GM21381 (cell line): Measurements from ENCODE around the gene SH3TC1.

Experiments
- ATAC-seq: cut with Tn5 transposase; IDR thresholded peaks from one replicate; pipeline ENCODE4 v1.9.1; 2021; ENCODE audit warnings: mild to moderate bottlenecking, moderate library complexity; ENCODE audit not compliant: unreplicated experiment

SH3TC1 gene

GRCh38 chr4:8198906-8199593 lies at the start of gene SH3TC1:
Gene SH3TC1, plus strand, starts transcription at chr4:8199290. Its CDS starts 5,905 bp downstream, at chr4:8205195.
- peak; percentile 75 for ATAC-seq

GRCh38 chr4:8149664-8150063 lies 49.4 kb upstream of the SH3TC1 start:
- ATAC-seq, result no peak

DNA sequence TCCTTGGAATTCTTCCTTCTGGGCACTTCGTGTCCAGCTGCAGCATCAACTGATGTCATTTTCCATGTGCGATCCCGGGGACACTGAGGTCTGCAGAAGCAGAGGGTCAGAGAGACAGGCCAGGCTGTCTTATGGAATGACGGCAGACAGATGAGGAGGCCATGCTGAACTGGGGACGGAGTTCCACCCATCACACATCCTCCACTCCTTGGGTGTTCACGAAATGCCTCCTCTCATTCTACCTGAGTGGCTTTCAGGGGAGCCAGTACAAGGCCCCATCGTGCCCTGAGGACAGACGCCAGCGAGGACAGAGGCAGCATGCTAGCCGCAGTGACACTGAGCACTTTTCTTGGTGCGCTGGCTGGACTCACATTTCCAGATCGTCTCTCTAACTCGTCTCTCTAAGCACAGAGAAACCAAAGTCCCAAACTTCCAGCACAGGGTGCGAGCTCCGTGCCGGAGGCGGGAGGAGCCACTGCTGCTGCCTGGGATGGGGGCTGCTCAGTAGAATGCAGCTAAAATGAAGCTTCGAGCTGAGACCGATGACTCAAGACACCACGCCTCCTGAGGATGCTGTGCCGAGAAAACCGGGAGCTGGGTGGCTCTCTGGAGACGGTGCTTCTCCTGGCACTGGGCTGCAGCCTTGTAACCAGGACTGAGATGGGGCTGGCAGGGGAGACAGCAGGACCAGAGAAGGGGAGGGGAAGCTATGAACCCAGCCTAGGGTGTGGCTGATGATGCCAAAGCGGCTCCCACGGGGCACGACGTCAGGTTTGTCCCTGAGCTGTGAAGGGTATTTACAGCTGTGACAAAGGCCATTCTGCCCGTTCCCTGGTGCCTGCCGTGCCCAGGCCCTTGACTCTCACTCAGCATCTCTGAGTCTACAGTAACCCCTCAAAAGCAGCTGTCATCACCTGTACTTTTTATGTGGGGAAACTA lies 48.7 kb upstream of the SH3TC1 start:
- no peak for ATAC-seq

GRCh38 chr4:8151165-8151650 lies 47.9 kb upstream of the SH3TC1 start:
- ATAC-seq, result no peak

- no peak for ATAC-seq
Measured at GRCh38 chr4:8152090-8152864, 46.8 kb upstream of the SH3TC1 start.

DNA sequence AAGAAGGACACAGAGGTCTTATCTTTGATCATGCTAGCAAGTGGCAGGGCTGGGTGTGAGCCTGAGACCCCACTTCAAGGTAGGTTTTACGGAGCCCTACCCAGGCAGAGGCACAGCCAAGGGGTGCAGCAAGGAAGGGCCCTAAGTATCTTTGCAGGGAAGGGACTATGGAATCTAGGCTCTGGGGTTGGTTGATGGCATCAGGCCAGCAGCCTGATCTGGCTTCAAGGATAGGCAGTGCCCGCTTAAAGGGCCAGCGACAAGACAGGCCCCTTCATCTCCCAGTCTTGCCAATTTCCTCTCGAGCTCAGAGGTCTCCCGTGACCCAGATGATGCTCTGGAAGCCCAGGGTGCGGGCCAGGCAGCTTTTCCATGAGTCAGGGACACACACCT lies 46.2 kb upstream of the SH3TC1 start:
- ATAC-seq, result no peak

- ATAC-seq, result no peak
Measured at GRCh38 chr4:8153441-8153840, 45.6 kb upstream of the SH3TC1 start.

GRCh38 chr4:8155048-8155447 lies 44.0 kb upstream of the SH3TC1 start:
- ATAC-seq, result no peak

GRCh38 chr4:8155660-8156421 lies 43.2 kb upstream of the SH3TC1 start:
- no peak for ATAC-seq

DNA sequence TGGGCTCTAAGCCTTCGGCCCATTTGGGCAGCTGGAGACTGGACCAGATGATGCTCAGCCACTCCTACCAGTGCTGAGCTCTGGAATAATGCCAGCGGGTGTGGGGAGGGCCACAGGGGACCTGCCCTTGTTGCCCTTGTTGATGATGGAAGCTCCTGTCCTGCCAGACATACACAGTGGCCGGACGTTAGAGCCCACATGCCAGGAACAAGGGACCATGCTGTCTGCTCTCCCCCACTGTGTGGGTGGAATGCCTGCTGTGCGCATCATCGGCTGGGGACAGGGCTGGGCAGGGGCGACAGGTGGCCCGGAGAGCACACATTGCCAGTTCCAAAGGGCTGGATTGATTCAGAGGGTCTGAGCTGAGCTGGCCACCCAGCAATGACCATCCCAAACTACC lies 42.5 kb upstream of the SH3TC1 start:
- no peak for ATAC-seq

- ATAC-seq, result no peak
Measured at GRCh38 chr4:8157496-8157895, 41.6 kb upstream of the SH3TC1 start.

- no peak for ATAC-seq
Measured at GRCh38 chr4:8157944-8158709, 41.0 kb upstream of the SH3TC1 start.

DNA sequence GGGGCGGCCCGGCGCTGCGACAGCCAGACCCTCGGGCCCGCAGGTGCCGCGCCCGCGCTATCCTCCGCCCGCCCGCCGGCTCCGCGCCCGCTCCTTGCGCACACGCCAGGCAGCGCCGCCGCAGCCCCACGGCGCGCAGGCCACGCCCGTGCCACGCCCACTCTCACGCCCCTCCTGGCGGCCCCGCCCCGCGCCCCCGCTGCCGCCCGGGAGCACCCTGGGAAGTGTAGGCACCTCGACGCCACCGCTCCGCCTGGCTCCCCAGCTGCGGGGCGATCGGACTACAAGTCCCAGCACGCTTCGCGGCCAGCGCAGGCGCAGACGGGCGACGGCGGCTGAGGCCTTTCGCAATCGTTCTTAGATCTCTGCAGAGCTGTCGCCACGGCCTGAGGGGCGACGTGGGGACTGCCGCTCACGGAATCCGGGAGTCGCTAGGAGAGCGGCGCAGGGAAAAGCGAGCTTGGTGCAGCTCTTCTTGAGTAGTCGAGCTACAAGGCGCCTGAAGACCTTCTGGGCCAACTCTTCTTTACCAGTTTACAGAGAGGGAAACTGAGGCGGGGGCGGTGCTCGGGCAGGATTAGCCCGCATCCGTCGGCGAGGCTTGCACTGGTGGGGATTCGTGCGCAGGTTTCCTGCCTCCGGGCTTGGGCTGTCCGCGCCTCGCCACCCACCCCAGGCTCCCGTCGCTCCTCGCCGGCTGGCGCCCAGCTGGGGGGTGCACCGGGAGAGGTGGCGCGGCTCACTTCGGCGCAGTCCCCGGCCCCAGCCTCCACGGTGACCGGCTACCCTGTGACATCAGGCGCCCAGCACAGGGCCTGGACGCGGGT lies 40.2 kb upstream of the SH3TC1 start, which contains the start of gene ABLIM2:
TSS of gene ABLIM2 (minus strand) at position 104 of the 827 bp plus-strand sequence. CDS start 124 bp downstream, outside the sequence.
- peak; percentile 98 for ATAC-seq

DNA sequence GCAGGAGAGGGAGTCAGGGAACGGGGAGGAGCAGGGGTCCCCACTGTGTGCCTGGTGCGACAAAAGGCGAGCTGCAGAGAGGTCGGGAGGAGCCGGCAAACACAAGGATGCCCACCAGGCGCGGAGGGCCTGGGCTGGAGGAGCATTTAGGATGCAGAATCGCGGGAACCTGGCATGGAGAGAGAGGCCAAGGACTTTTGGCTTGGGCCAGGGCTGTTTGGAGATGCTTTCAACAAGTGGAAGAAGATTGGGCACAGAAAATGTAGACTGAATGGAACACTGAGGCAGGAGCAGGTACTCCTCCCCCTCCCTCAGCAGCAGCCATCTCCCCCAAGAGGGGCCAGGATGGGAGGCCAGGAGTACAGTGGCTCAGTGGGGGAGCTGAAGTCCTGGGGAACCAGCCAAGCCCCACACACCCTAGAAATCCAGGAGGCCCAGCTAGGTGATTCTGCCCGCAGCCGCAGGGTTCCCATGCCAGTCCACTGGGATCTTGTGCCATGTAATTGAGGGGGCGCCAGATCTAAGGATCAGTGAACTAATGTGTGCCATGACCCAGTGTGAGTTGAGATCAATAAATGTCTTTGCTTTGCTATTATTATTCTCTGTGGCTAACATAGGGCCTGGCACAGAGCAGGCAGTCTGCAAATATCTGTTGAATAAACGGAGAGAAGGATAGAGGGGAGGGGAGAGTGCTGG lies 39.4 kb upstream of the SH3TC1 start:
- ATAC-seq, result no peak

- ATAC-seq, result no peak
Measured at GRCh38 chr4:8160233-8160560, 38.9 kb upstream of the SH3TC1 start.

DNA sequence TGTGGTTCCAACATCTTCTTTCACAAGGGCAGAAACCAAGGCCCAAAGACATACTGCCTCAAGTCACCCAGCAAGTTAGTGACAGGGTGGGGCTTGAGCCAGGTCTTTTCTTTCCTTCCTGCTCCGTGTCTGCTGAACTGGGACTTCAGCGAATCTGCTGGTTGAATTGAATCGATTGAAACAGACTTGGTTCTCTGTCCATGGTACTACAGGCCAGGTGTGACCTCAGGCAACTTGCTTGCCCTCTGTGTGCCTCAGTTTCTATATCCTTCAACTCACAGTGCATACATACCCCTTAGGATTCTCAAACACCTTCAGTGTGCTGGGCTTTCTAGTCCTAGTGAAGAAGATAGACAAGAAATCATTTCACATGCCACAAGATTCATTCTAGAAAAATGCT lies 38.5 kb upstream of the SH3TC1 start:
- ATAC-seq, result no peak

- no peak for ATAC-seq
Measured at GRCh38 chr4:8162625-8163024, 36.5 kb upstream of the SH3TC1 start.

DNA sequence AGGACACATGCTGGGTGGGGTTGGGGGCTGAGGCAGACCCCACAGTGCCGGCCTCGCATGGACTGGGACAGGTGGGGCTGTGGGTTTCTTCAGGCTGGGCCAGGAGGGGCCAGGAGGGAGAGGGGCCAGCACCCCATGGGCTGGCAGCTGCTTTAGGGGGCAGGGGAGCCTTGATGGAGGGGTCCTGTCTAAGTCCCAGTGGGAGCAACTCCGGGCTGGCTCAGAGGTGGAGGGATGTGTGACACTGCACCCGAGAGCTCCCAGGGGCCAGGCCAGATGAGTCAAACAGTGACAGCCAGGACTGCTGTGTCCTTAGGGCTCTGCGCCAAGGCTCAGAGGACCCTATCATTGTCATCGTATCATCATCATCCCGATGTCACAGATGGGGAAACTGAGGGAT lies 36.1 kb upstream of the SH3TC1 start:
- no peak for ATAC-seq
